Activated naive CD8-positive, alpha-beta T cell treated with anti-CD3 and anti-CD28 coated beads, Interleukin-2, amount 50 U/mL, for 24 hours (primary cell): ENCODE measurements around the gene B4GALT1.

Experiments used
- ATAC-seq: fragments of 150-1000 bp; cut with Tn5 transposase; one replicate; pipeline ENCODE4 v1.10.0; 2021
- DNase-seq: peaks from one replicate; pipeline ENCODE4 v3.0.0; 2021
- H3K27ac Mint-ChIP-seq: one replicate; pipeline ENCODE4 v1.8.0; 2021; ENCODE audit warnings: mild to moderate bottlenecking, mixed read lengths
- H3K27me3 Mint-ChIP-seq: one replicate; pipeline ENCODE4 v1.8.0; 2021; ENCODE audit warnings: mixed read lengths
- H3K36me3 Mint-ChIP-seq: one replicate; pipeline ENCODE4 v1.8.0; 2021; ENCODE audit warnings: low read depth, mixed read lengths
- H3K4me1 Mint-ChIP-seq: one replicate; pipeline ENCODE4 v1.8.0; 2021; ENCODE audit warnings: mixed read lengths
- H3K4me3 Mint-ChIP-seq: one replicate; pipeline ENCODE4 v1.8.0; 2021; ENCODE audit warnings: mild to moderate bottlenecking, moderate library complexity, mixed read lengths
- H3K9me3 Mint-ChIP-seq: one replicate; pipeline ENCODE4 v1.8.0; 2021; ENCODE audit warnings: mixed read lengths

Gene B4GALT1

GRCh38 chr9:33076046-33077004 lies 90.8 kb downstream of the B4GALT1 start, which contains the start of gene SMU1:
TSS of gene SMU1 (minus strand) at chr9:33076674. CDS start at chr9:33076608, 66 bp downstream.
- Mint-ChIP-seq H3K4me1 (peaks cover 44% of the 10 kb centered on the region), H3K27me3 (no peaks in the 10 kb centered on the region), H3K4me3 (peak within 1 kb of the TSS; percentile 100), H3K27ac (peak within 1 kb of the TSS; percentile 99), H3K36me3 (peaks cover 29% of the 10 kb centered on the region), H3K9me3 (no peaks in the 10 kb centered on the region)
- DNase-seq (peak; percentile 94), ATAC-seq (peak; percentile 98)

- H3K4me3 Mint-ChIP-seq, result no peak overlapping the region
These were observed 98.1 kb downstream of the B4GALT1 start for GRCh38 chr9:33068991-33069390.

GRCh38 chr9:33065157-33066076 lies 101.7 kb downstream of the B4GALT1 start:
- Mint-ChIP-seq H3K9me3 (no peaks in the 10 kb centered on the region), H3K4me1 (peaks cover 5% of the 10 kb centered on the region), H3K4me3 (no peak overlapping the region), H3K36me3 (peaks cover 47% of the 10 kb centered on the region), H3K27me3 (no peaks in the 10 kb centered on the region), H3K27ac (peak overlapping the region; percentile 73)
- DNase-seq, result no peak
- ATAC-seq, result no peak

More at GRCh38 chr9:33068991-33069390, 98.1 kb downstream of the B4GALT1 start:
- Mint-ChIP-seq H3K27me3 (no peaks in the 10 kb centered on the region), H3K9me3 (no peaks in the 10 kb centered on the region), H3K4me1 (peaks cover 24% of the 10 kb centered on the region), H3K36me3 (peaks cover 56% of the 10 kb centered on the region), H3K27ac (no peak overlapping the region)
- ATAC-seq (no peak), DNase-seq (no peak)
